Suppressor macrophage treated with lipopolysaccharide for 4 hours (primary cell): ENCODE results near the gene PCSK6.

ENCODE experiments used
- DNase-seq: peaks from one replicate; pipeline ENCODE4 v3.0.0-alpha.2; 2020

PCSK6 gene

GRCh38 chr15:101444807-101445508 is 44.5 kb downstream of the PCSK6 start:
- DNase-seq = no peak

DNA sequence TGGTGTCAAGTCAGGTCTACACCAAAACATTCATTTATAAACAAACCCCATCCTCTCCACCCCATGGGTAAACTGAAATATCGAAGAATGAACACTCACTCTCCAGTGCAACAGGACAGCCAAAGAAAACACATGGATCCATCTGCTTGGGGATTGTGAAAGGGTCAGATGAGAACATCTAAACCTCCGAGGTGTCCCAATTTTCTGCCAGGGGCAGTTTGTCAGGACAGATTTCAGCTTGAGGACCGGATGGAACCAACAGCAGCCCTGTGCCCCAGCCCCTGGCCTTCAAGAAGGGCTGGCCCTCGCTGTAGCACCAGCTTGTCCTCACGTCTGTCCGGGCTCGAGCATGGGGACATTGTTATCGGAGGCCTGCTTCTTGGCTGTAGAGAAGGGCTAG is 45.5 kb downstream of the PCSK6 start:
- no peak for DNase-seq

DNA sequence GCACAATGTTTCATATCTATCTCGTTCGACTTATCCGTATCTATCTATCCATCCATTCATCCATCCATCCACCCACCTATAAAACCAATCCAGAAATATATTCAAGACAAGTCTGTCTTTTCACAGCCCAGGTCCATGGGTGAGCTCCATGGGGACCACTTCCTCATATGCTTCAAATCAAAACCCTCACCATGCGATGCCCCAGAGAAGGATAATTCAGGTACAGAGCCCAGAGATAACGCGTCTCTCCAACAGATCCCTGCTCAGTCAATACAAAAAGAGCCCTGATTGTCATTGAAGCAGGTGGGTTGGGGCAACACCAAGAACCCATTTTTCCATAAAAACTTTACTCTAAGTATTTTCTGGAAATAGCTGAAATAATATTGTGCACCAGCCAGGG is 47.2 kb downstream of the PCSK6 start:
- no peak for DNase-seq

GRCh38 chr15:101441696-101442095 is 47.8 kb downstream of the PCSK6 start:
- peak; percentile 40 for DNase-seq

- DNase-seq = no peak
These were observed 48.5 kb downstream of the PCSK6 start for GRCh38 chr15:101440846-101441590.

- DNase-seq = no peak
These were observed 49.6 kb downstream of the PCSK6 start for GRCh38 chr15:101439920-101440319.

DNA sequence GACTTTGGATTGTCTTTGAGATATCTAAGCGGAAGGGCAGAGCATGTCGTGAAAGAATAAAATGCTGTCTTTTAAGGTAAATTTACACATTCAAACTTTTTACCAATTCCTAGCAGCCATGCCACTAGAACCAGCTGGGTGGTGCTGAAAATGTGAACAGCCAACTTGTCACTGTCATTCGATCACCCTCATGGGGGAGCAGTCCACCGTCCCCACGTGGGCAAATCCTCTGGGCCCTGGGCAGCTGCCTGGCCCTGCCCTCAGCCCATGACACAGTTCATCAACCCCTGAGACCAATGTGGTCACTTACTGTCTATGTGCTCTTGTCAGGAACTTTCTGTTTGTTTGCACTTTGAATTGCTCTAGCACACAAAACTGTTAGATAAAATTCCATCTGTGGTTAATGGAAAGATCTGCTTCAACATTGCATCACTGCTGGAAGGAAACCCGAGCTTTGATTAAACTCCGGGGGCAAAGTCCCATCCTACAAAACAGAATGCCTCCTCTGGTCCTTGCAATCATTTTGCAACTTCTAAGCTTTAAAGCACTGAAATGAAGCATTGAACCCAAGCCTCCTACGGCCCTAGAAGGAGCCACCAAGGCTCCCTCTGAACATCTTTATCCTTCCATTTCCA is 50.1 kb downstream of the PCSK6 start:
- DNase-seq = no peak

DNA sequence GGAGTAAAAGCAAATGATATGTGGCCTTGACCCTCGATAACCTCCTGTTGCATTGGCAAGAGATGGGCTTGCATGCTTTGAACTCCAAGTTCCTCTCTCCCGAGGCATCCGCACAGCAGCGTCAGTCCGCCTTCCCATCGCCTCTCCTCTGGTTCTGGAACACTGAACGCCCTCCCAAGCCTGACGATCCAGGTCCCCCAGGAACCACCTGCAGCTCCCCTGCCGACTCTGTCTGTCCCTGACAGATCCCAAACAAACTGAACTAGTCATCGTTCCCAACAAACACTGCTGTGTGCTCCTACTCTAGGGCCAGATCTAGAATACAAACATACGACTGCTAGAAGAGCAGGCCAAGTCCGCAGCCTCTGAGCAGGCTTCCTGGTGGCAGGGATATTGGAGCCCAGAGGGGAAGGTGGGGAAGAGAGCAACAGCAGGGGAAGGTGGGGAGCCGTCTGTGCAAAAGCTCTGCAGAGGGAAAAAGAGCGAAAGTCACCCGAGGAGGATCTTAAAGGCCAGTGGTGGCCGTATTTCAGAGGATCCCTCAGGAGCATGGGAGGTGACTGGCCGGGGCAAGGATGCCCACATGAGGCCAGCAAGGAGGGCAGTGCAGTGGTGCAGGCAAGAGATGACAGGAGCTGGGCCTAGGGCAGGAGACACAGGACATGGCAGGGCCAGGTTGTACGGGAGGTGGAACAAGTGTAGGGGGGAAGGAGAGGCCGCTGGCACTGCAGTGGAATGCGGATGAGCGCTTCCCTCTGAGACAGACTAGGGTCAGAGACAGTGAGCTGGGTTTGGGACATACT is 50.8 kb downstream of the PCSK6 start:
- no peak for DNase-seq

GRCh38 chr15:101437618-101438481 is 51.7 kb downstream of the PCSK6 start:
- DNase-seq = no peak

DNA sequence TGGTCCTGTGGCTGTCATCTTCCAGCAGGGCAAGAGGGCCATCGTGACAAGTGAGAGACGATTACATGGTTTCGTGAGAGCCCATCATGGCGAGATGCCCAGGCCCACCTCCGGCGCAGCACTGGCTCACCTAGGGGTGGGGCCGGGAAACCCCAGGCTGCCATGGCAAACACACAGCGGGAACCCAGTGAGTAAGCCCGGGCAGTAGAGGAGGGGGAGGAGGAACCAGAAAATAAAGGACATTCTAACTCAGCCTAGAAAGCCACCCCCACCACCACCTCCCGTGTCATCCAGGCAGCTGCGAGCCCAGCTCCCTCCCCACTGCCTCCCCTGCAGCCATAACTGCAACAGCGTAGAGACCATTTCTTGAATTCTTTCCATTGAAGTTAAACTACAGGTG is 52.3 kb downstream of the PCSK6 start:
- no peak for DNase-seq

DNA sequence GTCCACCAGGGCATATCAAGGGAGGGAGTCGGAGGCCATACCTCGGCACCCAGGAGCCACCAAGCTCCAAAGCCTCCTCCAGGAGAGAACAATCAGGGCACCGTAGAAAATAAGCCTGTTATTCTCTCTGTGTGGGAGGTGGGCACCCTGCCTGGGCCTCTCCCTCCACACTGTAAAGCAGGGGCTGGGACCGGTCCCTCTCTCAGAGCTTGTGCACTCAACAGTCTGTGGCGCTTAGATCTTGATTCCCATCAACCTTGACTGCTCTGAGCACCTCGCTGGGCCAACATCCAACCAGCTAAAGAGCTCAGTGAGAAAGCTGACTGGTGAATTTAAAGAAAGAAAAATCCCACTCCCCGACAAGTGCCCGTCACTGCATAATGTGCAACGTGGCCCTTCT is 53.0 kb downstream of the PCSK6 start:
- no peak for DNase-seq

GRCh38 chr15:101435761-101436160 is 53.7 kb downstream of the PCSK6 start:
- DNase-seq = no peak

DNA sequence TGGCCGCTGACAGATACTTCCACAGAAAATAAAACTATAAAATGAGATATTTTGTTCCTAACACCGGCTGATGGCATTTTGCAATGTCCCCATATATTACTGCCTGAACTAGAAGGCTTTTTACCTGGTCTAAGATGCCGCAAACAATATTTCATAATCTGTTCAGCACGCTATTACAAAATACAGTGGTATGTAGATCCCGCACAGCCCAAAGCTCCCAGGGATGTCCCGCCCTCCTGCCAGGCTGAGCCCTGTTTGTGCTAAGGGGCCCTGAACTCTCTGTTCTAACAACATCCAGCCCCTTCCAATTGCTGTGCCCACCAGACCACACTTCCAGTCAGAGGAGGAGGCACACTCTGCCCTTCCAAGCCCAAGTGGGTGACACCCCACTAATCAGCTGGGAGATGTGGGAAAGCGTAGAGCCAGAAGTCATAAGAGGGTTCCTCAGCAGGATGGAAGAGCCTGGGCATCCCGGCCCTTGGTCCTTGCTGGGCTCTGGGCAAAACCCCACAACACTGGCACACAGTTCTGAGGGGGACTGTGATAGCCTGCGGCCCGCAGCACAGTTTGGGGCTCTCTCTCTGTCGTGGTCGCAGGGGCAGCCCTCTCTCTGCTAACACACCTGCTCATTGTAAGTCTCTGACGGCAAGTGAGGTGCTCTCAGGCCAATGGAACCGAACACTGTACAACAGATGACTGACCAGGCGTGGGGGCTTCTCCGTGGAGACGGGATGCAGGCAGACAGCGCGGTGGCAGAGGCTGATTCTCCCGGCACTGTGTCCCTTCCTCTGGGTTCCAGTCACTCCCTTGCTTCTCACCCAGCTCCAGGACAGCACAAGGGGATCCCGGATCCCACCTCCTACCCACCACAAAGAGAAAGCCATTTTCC is 55.2 kb downstream of the PCSK6 start:
- DNase-seq = no peak

- no peak for DNase-seq
These were observed 56.1 kb downstream of the PCSK6 start for GRCh38 chr15:101433396-101433795.

DNA sequence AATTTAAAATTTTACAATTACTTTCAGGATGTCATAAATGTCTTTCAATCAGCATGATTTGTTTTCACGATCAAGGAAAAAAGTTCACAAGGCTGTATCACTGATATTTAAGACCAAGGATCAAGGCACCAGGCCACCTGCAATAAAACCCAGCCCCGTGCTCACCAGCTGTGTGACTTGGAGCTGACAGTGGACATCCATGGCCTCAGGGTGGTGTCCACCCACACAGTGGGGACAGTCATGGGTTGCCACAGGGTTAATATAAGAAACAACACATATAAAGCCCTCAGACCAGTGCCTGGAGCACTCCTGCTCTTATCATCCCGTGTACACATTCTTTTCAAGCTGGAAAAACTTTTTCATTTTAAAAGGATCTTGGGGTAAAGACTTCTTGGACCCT is 56.5 kb downstream of the PCSK6 start:
- no peak for DNase-seq

GRCh38 chr15:101431748-101432147 is 57.8 kb downstream of the PCSK6 start:
- DNase-seq = no peak

GRCh38 chr15:101431301-101431700 is 58.2 kb downstream of the PCSK6 start:
- DNase-seq = no peak

DNA sequence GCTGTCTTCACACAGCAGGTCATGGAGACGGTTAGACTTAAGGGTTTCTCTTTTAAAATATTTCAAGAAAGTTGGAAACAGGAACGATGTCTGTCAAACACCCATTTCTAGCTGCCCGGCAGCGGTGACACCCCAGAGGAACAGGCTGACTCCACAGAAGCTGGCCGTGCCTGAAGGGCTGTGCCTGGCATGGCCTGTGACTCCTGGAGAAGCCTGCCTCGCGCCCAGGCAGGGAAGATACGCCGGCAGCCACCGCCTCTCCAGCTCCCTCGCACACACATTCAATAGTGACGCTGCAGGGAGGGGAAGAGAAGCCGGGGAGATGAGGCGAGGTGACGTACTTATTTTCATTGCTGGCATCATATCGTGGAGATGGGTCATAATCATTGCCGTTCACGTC is 59.9 kb downstream of the PCSK6 start:
- no peak for DNase-seq

GRCh38 chr15:101429191-101429590 is 60.3 kb downstream of the PCSK6 start:
- no peak for DNase-seq

- no peak for DNase-seq
These were observed 60.7 kb downstream of the PCSK6 start for GRCh38 chr15:101428758-101429157.
